Measurements from ENCODE around the gene TK2.

Gene TK2

DNA sequence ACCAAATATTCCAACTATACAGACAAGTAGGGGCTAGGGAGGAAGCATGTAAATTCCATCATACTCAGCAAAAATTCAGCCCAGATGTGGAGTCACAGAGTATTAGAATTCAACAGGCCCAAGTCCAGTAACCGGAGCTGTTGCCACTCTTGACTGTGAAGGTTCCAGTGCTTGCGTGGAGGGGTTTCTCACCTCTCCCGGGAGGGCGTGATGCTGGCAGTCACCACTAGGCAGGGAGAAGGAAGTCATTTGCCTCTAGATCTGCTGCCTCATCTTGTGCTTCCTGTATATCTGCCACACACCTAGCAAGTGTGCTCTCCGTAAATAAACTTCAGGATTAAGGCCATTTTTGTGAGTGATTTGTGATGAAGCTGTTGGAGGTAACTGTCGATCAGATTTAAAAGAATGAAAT lies 1.4 kb upstream of the TK2 start:
- TF ChIP-seq, protein P1, sequence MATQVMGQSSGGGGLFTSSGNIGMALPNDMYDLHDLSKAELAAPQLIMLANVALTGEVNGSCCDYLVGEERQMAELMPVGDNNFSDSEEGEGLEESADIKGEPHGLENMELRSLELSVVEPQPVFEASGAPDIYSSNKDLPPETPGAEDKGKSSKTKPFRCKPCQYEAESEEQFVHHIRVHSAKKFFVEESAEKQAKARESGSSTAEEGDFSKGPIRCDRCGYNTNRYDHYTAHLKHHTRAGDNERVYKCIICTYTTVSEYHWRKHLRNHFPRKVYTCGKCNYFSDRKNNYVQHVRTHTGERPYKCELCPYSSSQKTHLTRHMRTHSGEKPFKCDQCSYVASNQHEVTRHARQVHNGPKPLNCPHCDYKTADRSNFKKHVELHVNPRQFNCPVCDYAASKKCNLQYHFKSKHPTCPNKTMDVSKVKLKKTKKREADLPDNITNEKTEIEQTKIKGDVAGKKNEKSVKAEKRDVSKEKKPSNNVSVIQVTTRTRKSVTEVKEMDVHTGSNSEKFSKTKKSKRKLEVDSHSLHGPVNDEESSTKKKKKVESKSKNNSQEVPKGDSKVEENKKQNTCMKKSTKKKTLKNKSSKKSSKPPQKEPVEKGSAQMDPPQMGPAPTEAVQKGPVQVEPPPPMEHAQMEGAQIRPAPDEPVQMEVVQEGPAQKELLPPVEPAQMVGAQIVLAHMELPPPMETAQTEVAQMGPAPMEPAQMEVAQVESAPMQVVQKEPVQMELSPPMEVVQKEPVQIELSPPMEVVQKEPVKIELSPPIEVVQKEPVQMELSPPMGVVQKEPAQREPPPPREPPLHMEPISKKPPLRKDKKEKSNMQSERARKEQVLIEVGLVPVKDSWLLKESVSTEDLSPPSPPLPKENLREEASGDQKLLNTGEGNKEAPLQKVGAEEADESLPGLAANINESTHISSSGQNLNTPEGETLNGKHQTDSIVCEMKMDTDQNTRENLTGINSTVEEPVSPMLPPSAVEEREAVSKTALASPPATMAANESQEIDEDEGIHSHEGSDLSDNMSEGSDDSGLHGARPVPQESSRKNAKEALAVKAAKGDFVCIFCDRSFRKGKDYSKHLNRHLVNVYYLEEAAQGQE (IDR thresholded peaks at IDR 0.05; ENCODE audit: low read depth), result no peak
- no peak for TF ChIP-seq YY1 (IDR thresholded peaks at IDR 0.05; ENCODE audit: low read depth)
- TF ChIP-seq ZBTB7A (IDR thresholded peaks at IDR 0.05; ENCODE audit: low read depth), result no peak
- TF ChIP-seq RAD21 (IDR thresholded peaks at IDR 0.05; ENCODE audit: low read depth), result no peak
- TF ChIP-seq, protein P2, sequence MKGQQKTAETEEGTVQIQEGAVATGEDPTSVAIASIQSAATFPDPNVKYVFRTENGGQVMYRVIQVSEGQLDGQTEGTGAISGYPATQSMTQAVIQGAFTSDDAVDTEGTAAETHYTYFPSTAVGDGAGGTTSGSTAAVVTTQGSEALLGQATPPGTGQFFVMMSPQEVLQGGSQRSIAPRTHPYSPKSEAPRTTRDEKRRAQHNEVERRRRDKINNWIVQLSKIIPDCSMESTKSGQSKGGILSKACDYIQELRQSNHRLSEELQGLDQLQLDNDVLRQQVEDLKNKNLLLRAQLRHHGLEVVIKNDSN (IDR thresholded peaks at IDR 0.05), result no peak
- no peak for TF ChIP-seq EP300 (IDR thresholded peaks at IDR 0.05; ENCODE audit: borderline replicate concordance)
- TF ChIP-seq FOXM1 (IDR thresholded peaks at IDR 0.05; ENCODE audit: borderline replicate concordance, low read depth), result no peak
- no peak for TF ChIP-seq EGR1 (IDR thresholded peaks at IDR 0.05)
- TF ChIP-seq, protein P3, sequence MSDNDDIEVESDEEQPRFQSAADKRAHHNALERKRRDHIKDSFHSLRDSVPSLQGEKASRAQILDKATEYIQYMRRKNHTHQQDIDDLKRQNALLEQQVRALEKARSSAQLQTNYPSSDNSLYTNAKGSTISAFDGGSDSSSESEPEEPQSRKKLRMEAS (IDR thresholded peaks at IDR 0.05), result no peak
- TF ChIP-seq CREB1 (IDR thresholded peaks at IDR 0.05; ENCODE audit: low read depth), result no peak
- TF ChIP-seq CEBPB (IDR thresholded peaks at IDR 0.05), result no peak
- no peak for TF ChIP-seq TEAD4 (IDR thresholded peaks at IDR 0.05)
- no peak for TF ChIP-seq NFIC (IDR thresholded peaks at IDR 0.05)
- no peak for TF ChIP-seq TCF12 (IDR thresholded peaks at IDR 0.05; ENCODE audit: low read depth)
- TF ChIP-seq TAF1 (IDR thresholded peaks at IDR 0.05; ENCODE audit: low read depth), result no peak

DNA sequence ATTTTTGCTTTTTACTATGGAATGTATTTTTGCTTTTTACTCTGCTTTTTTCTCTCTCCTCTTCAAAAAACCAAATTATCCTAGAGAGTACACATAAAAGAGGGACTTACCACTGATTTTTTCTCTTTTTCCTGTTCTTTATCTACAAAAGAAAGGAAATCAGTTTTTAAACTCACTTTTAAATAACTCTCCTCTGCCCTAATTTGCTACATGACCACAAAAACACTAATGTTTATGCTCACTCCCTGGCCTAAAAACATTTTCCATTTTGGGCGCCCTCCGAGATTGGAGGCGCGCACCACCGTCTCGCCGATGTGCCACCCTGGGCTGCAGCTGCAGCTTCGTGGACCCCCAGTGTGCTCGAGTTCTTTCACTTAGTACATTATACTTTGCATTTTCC lies 1.1 kb downstream of the TK2 start:
- no peak for TF ChIP-seq NFIC (IDR thresholded peaks at IDR 0.05)
- no peak for TF ChIP-seq EGR1 (IDR thresholded peaks at IDR 0.05)
- TF ChIP-seq, protein P2 (IDR thresholded peaks at IDR 0.05), result no peak
- no peak for TF ChIP-seq ZBTB7A (IDR thresholded peaks at IDR 0.05; ENCODE audit: low read depth)
- no peak for TF ChIP-seq EP300 (IDR thresholded peaks at IDR 0.05; ENCODE audit: borderline replicate concordance)
- TF ChIP-seq, protein P1 (IDR thresholded peaks at IDR 0.05; ENCODE audit: low read depth), result no peak
- TF ChIP-seq YY1 (IDR thresholded peaks at IDR 0.05; ENCODE audit: low read depth), result no peak
- TF ChIP-seq, protein P3 (IDR thresholded peaks at IDR 0.05), result no peak
- no peak for TF ChIP-seq TEAD4 (IDR thresholded peaks at IDR 0.05)

DNA sequence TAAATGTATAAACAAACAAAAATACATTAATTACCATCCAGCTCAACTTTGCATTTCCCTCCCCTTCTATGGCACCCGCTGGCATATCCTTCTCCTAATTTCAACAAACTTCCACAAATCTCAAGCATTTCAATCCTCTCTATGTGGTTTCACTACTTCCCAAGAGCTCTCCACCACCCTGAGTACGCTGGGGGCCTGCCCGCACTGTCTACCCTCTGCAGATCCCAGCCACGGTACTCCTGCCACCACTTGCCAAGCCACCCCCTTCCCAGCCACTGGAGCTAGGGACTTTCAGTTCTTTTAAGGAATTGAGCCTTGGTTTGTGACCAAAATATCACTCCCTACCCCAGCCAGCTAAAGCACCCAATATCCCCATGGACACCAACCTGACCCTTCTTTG lies 1.9 kb downstream of the TK2 start:
- TF ChIP-seq ZBTB7A (IDR thresholded peaks at IDR 0.05; ENCODE audit: low read depth) (no peak), CEBPB (IDR thresholded peaks at IDR 0.05) (no peak), TCF12 (IDR thresholded peaks at IDR 0.05; ENCODE audit: low read depth) (no peak), EP300 (IDR thresholded peaks at IDR 0.05; ENCODE audit: borderline replicate concordance) (no peak), NFIC (IDR thresholded peaks at IDR 0.05) (no peak), EGR1 (IDR thresholded peaks at IDR 0.05) (no peak), TEAD4 (IDR thresholded peaks at IDR 0.05) (no peak), FOXM1 (IDR thresholded peaks at IDR 0.05; ENCODE audit: borderline replicate concordance, low read depth) (no peak), CREB1 (IDR thresholded peaks at IDR 0.05; ENCODE audit: low read depth) (no peak), RAD21 (IDR thresholded peaks at IDR 0.05; ENCODE audit: low read depth) (no peak), TAF1 (IDR thresholded peaks at IDR 0.05; ENCODE audit: low read depth) (no peak), YY1 (IDR thresholded peaks at IDR 0.05; ENCODE audit: low read depth) (no peak)
- TF ChIP-seq, protein P3 (IDR thresholded peaks at IDR 0.05), result no peak
- TF ChIP-seq, protein P2 (IDR thresholded peaks at IDR 0.05), result no peak
- TF ChIP-seq, protein P1 (IDR thresholded peaks at IDR 0.05; ENCODE audit: low read depth), result no peak

Data from Ishikawa (cell line).